ENCODE results near the gene SDSL. TPM values are rescaled to one million over a fixed set of nuclear protein-coding genes. Genes with fewer than 3 reads are reported as not detected.

Gene SDSL
- total RNA-seq, 4 donors from 2014 or later = 0.48 to 3.1 (median 1.5) TPM; not detected in 1

- Histone ChIP-seq H3K36me3 (no peaks in the 10 kb centered on the region), H3K27me3 (peaks cover 0 to 33% (median 0%) of the 10 kb centered on the region in 4 donors), H3K4me3 (no peak within 1 kb of the TSS), H3K27ac (no peak within 1 kb of the TSS), H3K9me3 (no peaks in the 10 kb centered on the region), H3K4me1 (peaks cover 0 to 8% (median 6%) of the 10 kb centered on the region in 3 donors)
- TF ChIP-seq POLR2A (IDR thresholded peaks at IDR 0.05) = no peak
- TF ChIP-seq CTCF (IDR thresholded peaks at IDR 0.05) = no peak
- WGBS, 2 donors = 29 to 43% methylated on average over 9 to 10 of the region's 14 CpGs
- intact Hi-C loops (cut with DNase I) = no loop called here
- DNase-seq = no peak
Measured at GRCh38 chr12:113403435-113404415, 18.5 kb upstream of the SDSL start, which contains the start of gene SDS. Gene SDS (minus strand): TSS chr12:113403887. CDS start chr12:113399708, 4,179 bp downstream.

GRCh38 chr12:113405694-113406093 is 16.5 kb upstream of the SDSL start:
- no peak for TF ChIP-seq POLR2A (IDR thresholded peaks at IDR 0.05)
- intact Hi-C loops (cut with DNase I) = no loop called here
- Histone ChIP-seq H3K9me3 (no peaks in the 10 kb centered on the region), H3K4me3 (no peak overlapping the region), H3K4me1 (peaks cover 0 to 8% (median 6%) of the 10 kb centered on the region in 3 donors), H3K27ac (no peak overlapping the region), H3K36me3 (no peaks in the 10 kb centered on the region), H3K27me3 (peaks cover 0 to 35% (median 0%) of the 10 kb centered on the region in 4 donors)
- 67 to 79% methylated on average over 3 of the region's 3 CpGs for WGBS, 2 donors
- no peak for DNase-seq

- Histone ChIP-seq H3K27ac (no peak overlapping the region), H3K4me1 (peaks cover 0 to 8% (median 6%) of the 10 kb centered on the region in 3 donors), H3K36me3 (no peaks in the 10 kb centered on the region), H3K4me3 (no peak overlapping the region), H3K9me3 (no peaks in the 10 kb centered on the region), H3K27me3 (peaks cover 0 to 34% (median 0%) of the 10 kb centered on the region in 4 donors)
- TF ChIP-seq CTCF (IDR thresholded peaks at IDR 0.05) (no peak), POLR2A (IDR thresholded peaks at IDR 0.05) (no peak)
- no peak for DNase-seq
- intact Hi-C loops (cut with DNase I) = no loop called here
- WGBS, 2 donors = 45 to 47% methylated on average over 5 to 6 of the region's 6 CpGs
Measured at GRCh38 chr12:113407931-113408600, 14.1 kb upstream of the SDSL start.

- Histone ChIP-seq H3K27ac (no peak overlapping the region), H3K36me3 (no peaks in the 10 kb centered on the region), H3K9me3 (no peaks in the 10 kb centered on the region), H3K27me3 (peaks cover 0 to 32% (median 0%) of the 10 kb centered on the region in 4 donors), H3K4me1 (peaks cover 0 to 4% (median 3%) of the 10 kb centered on the region in 3 donors), H3K4me3 (no peak overlapping the region)
- 78 to 90% methylated on average over 8 to 10 of the region's 11 CpGs for WGBS, 2 donors
- DNase-seq = no peak
- intact Hi-C loops (cut with DNase I) = no loop called here
- TF ChIP-seq CTCF (IDR thresholded peaks at IDR 0.05) (no peak), POLR2A (IDR thresholded peaks at IDR 0.05) (no peak)
Measured at GRCh38 chr12:113408756-113409298, 13.4 kb upstream of the SDSL start.

GRCh38 chr12:113409462-113410124 is 12.6 kb upstream of the SDSL start:
- H3K4me1 ChIP-seq = no peaks in the 10 kb centered on the region
- H3K4me3 ChIP-seq = no peak overlapping the region
- no peak for DNase-seq
- peaks cover 0 to 32% (median 0%) of the 10 kb centered on the region in 4 donors for H3K27me3 ChIP-seq
- intact Hi-C loops (cut with DNase I) = no loop called here
- H3K27ac ChIP-seq = no peak overlapping the region
- 58 to 65% methylated on average over 5 to 8 of the region's 9 CpGs for WGBS, 2 donors
- H3K9me3 ChIP-seq = no peaks in the 10 kb centered on the region
- TF ChIP-seq POLR2A (IDR thresholded peaks at IDR 0.05) = no peak
- TF ChIP-seq CTCF (IDR thresholded peaks at IDR 0.05) = no peak
- H3K36me3 ChIP-seq = no peaks in the 10 kb centered on the region

Measured in esophagus squamous epithelium (tissue), 5 donors.